B cell (primary cell): Measurements from ENCODE around the gene ALOX15. TPM values are rescaled to one million over a fixed set of nuclear protein-coding genes. Genes with fewer than 3 reads are reported as not detected.

Source experiments
- ATAC-seq: fragments of 200-7000 bp; cut with Tn5 transposase; one replicate; pipeline ENCODE4 v1.10.0; 2021; ENCODE audit warnings: low read depth, mild to moderate bottlenecking, moderate number of reproducible peaks, moderate library complexity
- CTCF ChIA-PET: fragments of 350-600 bp; sonication (Branson Sonifier 250); formaldehyde crosslinking; loops from one replicate; lab custom pipeline; 2021; ENCODE audit warnings: antibody characterized with exemption, inconsistent platforms; lab: Charles Lee
- POLR2A ChIA-PET: fragments of 350-600 bp; sonication (Branson Sonifier 250); formaldehyde crosslinking; loops from one replicate; lab custom pipeline; 2021; ENCODE audit warnings: antibody characterized with exemption; lab: Charles Lee
- DNase-seq: peaks from one replicate; pipeline ENCODE4 v3.0.0; 2013
- H2AFZ ChIP-seq: 2 replicates; pipeline ENCODE4 v1.6.1; 2012; ENCODE audit warnings: mild to moderate bottlenecking, low read depth, low read length; ENCODE audit not compliant: insufficient read depth, poor library complexity, severe bottlenecking
- H3K27ac ChIP-seq, 2 donors: 1 replicate in 1 of 2; 2 replicates in 1 of 2; pipeline ENCODE4 v1.5.1; 2012 to 2013; ENCODE audit warnings: low read length in 2 of 2, mild to moderate bottlenecking in 2 of 2, moderate library complexity in 1 of 2
- H3K27me3 ChIP-seq, 4 experiments: fragments of 200-600 bp in 1 of 4; sonication (generic) in 1 of 4; replicated peaks in 1 of 4; 1 replicate in 2 of 4; 2 replicates in 2 of 4; pipeline versions ENCODE4 v1.6.1 to v1.7.0; 2013 to 2016; ENCODE audit warnings: low read length in 3 of 4, mild to moderate bottlenecking in 2 of 4, mixed read lengths in 1 of 4, moderate library complexity in 1 of 4; ENCODE audit not compliant: insufficient read depth in 4 of 4, control insufficient read depth in 3 of 4; ENCODE audit errors: control extremely low read depth in 1 of 4
- H3K36me3 ChIP-seq, 2 experiments: replicated peaks in 1 of 2; 1 replicate in 1 of 2; 2 replicates in 1 of 2; pipeline versions ENCODE4 v1.6.1 to v1.7.1; 2013; ENCODE audit warnings: low read length in 1 of 2; ENCODE audit not compliant: insufficient read depth in 2 of 2, control insufficient read depth in 1 of 2; ENCODE audit errors: control extremely low read depth in 1 of 2, extremely low read depth in 1 of 2
- H3K4me1 ChIP-seq, 2 donors: fragments of 200-600 bp in 1 of 2; sonication (generic) in 1 of 2; 1 replicate in 1 of 2; 2 replicates in 1 of 2; pipeline versions ENCODE4 v1.5.1 to v1.6.1; 2013 to 2017; ENCODE audit warnings: low read length in 2 of 2; ENCODE audit not compliant: control insufficient read depth in 2 of 2, insufficient read depth in 2 of 2
- H3K4me2 ChIP-seq: replicated peaks from 2 replicates; pipeline ENCODE3; 2012; ENCODE audit warnings: mild to moderate bottlenecking, low read depth, low read length; ENCODE audit not compliant: poor library complexity, severe bottlenecking
- H3K4me3 ChIP-seq, 5 experiments: fragments of 200-600 bp in 1 of 5; sonication (generic) in 1 of 5; 1 replicate in 3 of 5; 2 replicates in 2 of 5; pipeline versions ENCODE4 v1.5.1 to v1.7.0; 2011 to 2016; ENCODE audit warnings: low read length in 4 of 5, mild to moderate bottlenecking in 4 of 5, low read depth in 2 of 5, control low read depth in 1 of 5, moderate library complexity in 1 of 5; ENCODE audit not compliant: insufficient read depth in 1 of 5; ENCODE audit errors: control extremely low read depth in 1 of 5, extremely low read depth in 1 of 5
- H3K79me2 ChIP-seq: fragments of 200-600 bp; sonication (generic); one replicate; pipeline ENCODE4 v1.6.0; 2016; ENCODE audit warnings: low read length; ENCODE audit not compliant: control insufficient read depth, insufficient read depth
- H3K9ac ChIP-seq: fragments of 200-600 bp; sonication (generic); 2 replicates; pipeline ENCODE4 v1.6.1; 2017; ENCODE audit warnings: mild to moderate bottlenecking, low read length, moderate library complexity
- H3K9me3 ChIP-seq, 3 donors: one replicate each; pipeline versions ENCODE4 v1.6.1 to v1.7.1; 2013; ENCODE audit warnings: low read length in 2 of 3; ENCODE audit not compliant: control insufficient read depth in 2 of 3, insufficient read depth in 1 of 3; ENCODE audit errors: control extremely low read depth in 1 of 3
- H4K20me1 ChIP-seq: 2 replicates; pipeline ENCODE4 v1.6.0; 2012; ENCODE audit warnings: mild to moderate bottlenecking, low read length; ENCODE audit not compliant: insufficient read depth, control insufficient read depth, poor library complexity, severe bottlenecking
- H3K27ac Mint-ChIP-seq: one replicate; pipeline ENCODE4 v1.8.0; 2021; ENCODE audit warnings: mixed read lengths
- H3K27me3 Mint-ChIP-seq: one replicate; pipeline ENCODE4 v1.8.0; 2021; ENCODE audit warnings: mixed read lengths
- H3K4me1 Mint-ChIP-seq: one replicate; pipeline ENCODE4 v1.8.0; 2021; ENCODE audit warnings: mixed read lengths
- H3K4me3 Mint-ChIP-seq: one replicate; pipeline ENCODE4 v1.8.0; 2021; ENCODE audit warnings: mixed read lengths
- H3K9me3 Mint-ChIP-seq: one replicate; pipeline ENCODE4 v1.8.0; 2022; ENCODE audit warnings: mixed read lengths; ENCODE audit not compliant: insufficient read depth
- EZH2 ChIP-seq: IDR thresholded peaks from 2 replicates; pipeline ENCODE4 v1.6.1; 2012; ENCODE audit warnings: borderline replicate concordance, low read depth, mild to moderate bottlenecking, moderate library complexity, low read length; ENCODE audit not compliant: insufficient read depth, poor library complexity, severe bottlenecking
- WGBS: methylation state at CpG from one replicate; pipeline ENCODE4 v1.1.5; 2013; ENCODE audit warnings: missing lambda C conversion rate; ENCODE audit not compliant: insufficient coverage; 5-methylcytosine and 5-hydroxymethylcytosine counted together
- intact Hi-C: fragments of 100-400 bp; cut with micrococcal nuclease; formaldehyde crosslinking; loops from one replicate; pipeline ENCODE4 v1.10.0; 2022
- polyA minus RNA-seq: library from RNA; depleted of rRNA, polyadenylated mRNA; stranded (reverse); fragments of >200 nt; gene quantifications from 2 replicates; pipeline ENCODE4 v1.2.3, GENCODE V29; 2012
- polyA plus RNA-seq: library from polyadenylated mRNA; depleted of rRNA; stranded (reverse); fragments of >200 nt; gene quantifications from 2 replicates; pipeline ENCODE4 v1.2.3, GENCODE V29; 2012
- total RNA-seq, 2 donors: library from RNA; stranded (reverse); fragments of 120-200 nt in 1 of 2; gene quantifications; 1 replicate in 1 of 2; 2 replicates in 1 of 2; pipeline versions ENCODE4 v1.2.3 to v1.2.4, GENCODE V29; 2013 to 2022
- TF ChIP-seq, protein P1 (sequence below): fragments of 200-600 bp; IDR thresholded peaks from one replicate; pipeline ENCODE4 v1.8.0; 2022; ENCODE audit warnings: antibody characterized with exemption, mild to moderate bottlenecking

Gene ALOX15
- not detected in 2 replicates for total RNA-seq
- 0.09 TPM for total RNA-seq (2013)
- 0.10 and 0.13 TPM in 2 replicates for polyA plus RNA-seq
- polyA minus RNA-seq, result not detected in 2 replicates

DNA sequence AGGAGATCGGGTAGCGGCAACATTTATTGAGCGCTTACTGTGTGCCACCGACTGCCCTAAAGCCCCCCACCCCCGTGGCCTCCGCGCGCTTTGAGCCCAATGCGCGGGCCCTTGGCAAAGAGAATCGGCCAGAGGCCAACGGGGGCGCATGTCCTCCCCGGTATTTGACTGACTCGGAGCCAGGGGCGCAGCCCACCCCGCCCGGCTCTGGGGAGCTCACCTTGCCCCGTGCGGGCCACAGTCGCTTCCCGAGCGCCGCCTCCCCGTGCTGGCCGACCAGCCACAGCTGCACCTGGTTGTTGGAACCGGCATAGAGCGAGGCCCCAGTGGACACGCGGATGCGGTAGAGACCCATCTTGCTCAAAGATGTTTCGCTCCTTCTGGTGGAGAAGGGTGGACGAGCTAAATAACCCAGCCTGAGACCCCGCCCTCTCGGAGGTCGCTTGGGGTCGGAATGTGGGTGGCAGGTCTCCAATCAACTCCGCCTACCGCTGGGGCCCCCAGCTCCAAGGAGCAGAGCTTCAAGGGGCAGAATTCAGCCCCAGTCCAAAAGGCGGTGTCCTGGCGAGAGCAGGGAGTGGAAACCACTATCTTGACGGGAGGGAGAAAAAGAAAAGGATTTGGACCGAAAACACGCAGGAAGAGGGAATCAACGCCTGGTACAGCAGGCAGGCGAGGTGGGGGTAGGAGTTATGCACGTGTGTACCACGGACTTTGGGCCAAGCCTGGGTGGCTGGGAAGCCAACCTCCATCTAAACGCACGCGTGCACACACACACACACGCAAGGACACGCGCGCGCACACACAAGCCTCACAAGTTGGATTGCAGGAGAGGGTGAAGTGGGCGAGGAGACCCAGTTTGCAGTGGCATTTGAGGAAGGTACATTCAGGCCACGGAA, at the start of gene ALOX15:
ALOX15 (minus strand) TSS at position 382 of the 899 bp plus-strand sequence; CDS start at position 355, 27 bp downstream.
- H3K27me3 ChIP-seq, result peaks cover 0 to 54% (median 19%) of the 10 kb centered on the region in 4 experiments
- DNase-seq, result peak; percentile 38
- no peak within 1 kb of the TSS for H3K9ac ChIP-seq
- H3K79me2 ChIP-seq, result no peaks in the 10 kb centered on the region
- Mint-ChIP-seq H3K27ac (peak within 1 kb of the TSS; percentile 11), H3K27me3 (peaks cover 50% of the 10 kb centered on the region), H3K9me3 (no peaks in the 10 kb centered on the region), H3K4me3 (no peak within 1 kb of the TSS), H3K4me1 (peaks cover 27% of the 10 kb centered on the region)
- TF ChIP-seq EZH2, result peak; percentile 46
- TF ChIP-seq, protein P1, sequence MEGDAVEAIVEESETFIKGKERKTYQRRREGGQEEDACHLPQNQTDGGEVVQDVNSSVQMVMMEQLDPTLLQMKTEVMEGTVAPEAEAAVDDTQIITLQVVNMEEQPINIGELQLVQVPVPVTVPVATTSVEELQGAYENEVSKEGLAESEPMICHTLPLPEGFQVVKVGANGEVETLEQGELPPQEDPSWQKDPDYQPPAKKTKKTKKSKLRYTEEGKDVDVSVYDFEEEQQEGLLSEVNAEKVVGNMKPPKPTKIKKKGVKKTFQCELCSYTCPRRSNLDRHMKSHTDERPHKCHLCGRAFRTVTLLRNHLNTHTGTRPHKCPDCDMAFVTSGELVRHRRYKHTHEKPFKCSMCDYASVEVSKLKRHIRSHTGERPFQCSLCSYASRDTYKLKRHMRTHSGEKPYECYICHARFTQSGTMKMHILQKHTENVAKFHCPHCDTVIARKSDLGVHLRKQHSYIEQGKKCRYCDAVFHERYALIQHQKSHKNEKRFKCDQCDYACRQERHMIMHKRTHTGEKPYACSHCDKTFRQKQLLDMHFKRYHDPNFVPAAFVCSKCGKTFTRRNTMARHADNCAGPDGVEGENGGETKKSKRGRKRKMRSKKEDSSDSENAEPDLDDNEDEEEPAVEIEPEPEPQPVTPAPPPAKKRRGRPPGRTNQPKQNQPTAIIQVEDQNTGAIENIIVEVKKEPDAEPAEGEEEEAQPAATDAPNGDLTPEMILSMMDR, result no peak
- WGBS, result 13% methylated on average over 57 of the region's 58 CpGs
- POLR2A ChIA-PET, result no interaction called here
- H3K36me3 ChIP-seq, result no peaks in the 10 kb centered on the region
- no peak within 1 kb of the TSS for H2AFZ ChIP-seq
- no peak within 1 kb of the TSS for H3K4me3 ChIP-seq
- H3K4me2 ChIP-seq, result peak within 1 kb of the TSS; percentile 38
- peaks cover 0 to 21% (median 0%) of the 10 kb centered on the region in 3 donors for H3K9me3 ChIP-seq
- H4K20me1 ChIP-seq, result no peaks in the 10 kb centered on the region
- CTCF ChIA-PET, result no interaction called here
- intact Hi-C loops, result no loop called here
- no peak for ATAC-seq
- H3K27ac ChIP-seq, result no peak within 1 kb of the TSS
- peaks cover 28 to 32% of the 10 kb centered on the region in 2 donors for H3K4me1 ChIP-seq

DNA sequence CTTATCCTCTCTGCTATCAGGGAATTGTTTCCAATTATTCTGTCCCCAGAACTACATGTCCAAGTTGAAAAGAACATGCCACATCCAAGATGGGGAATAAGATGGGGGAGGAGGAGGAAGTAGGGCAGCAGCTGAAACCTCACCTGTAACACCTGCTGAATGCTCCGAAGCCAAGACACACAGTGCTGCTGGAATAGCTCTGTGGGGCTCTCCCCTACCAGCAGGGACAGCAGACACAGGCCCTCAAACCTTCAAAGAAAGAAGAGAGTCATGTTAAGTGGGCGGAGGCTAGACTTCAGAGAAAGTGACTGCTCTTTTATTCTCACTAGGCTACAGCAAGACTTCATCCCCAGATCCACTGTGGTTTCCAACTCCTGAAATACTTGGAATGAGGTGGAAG, 49.3 kb upstream of the ALOX15 start:
- ATAC-seq (no peak), DNase-seq (no peak)
- no peak overlapping the region for H3K27ac ChIP-seq
- Mint-ChIP-seq H3K4me1 (peaks cover 2% of the 10 kb centered on the region), H3K4me3 (no peak overlapping the region), H3K27ac (no peak overlapping the region), H3K27me3 (no peaks in the 10 kb centered on the region), H3K9me3 (no peaks in the 10 kb centered on the region)
- no peaks in the 10 kb centered on the region for H3K9me3 ChIP-seq
- no peak for TF ChIP-seq EZH2
- TF ChIP-seq, protein P1, result no peak
- H3K27me3 ChIP-seq, result no peaks in the 10 kb centered on the region
- CTCF ChIA-PET, result interaction anchor here (1.4 kb wide), 1 partner anchor 124 kb away, joined by 3 read pairs; no protein-coding TSS in a partner anchor
- H3K4me1 ChIP-seq, result no peaks in the 10 kb centered on the region
- H3K36me3 ChIP-seq, result peaks cover 3 to 40% of the 10 kb centered on the region in 2 experiments
- intact Hi-C loops, result no loop called here
- no peak overlapping the region for H3K4me2 ChIP-seq
- peaks cover 81% of the 10 kb centered on the region for H3K79me2 ChIP-seq
- no peak overlapping the region for H3K4me3 ChIP-seq
- POLR2A ChIA-PET, result no interaction called here
- H3K9ac ChIP-seq, result no peak overlapping the region
- no peak overlapping the region for H2AFZ ChIP-seq
- WGBS, result 86% methylated on average over 1 of the region's 2 CpGs
- peaks cover 49% of the 10 kb centered on the region for H4K20me1 ChIP-seq
